GM06990 (cell line): ENCODE data around the gene NAB2.

Experiments used
- DNase-seq: peaks from one replicate; pipeline ENCODE4 v3.0.0-alpha.2; 2011; ENCODE audit not compliant: insufficient read length; ENCODE audit errors: extremely low read depth
- H3K27me3 ChIP-seq: replicated peaks from 2 replicates; pipeline ENCODE4 v1.6.0; 2011; ENCODE audit warnings: low read length; ENCODE audit not compliant: control insufficient read depth, insufficient read depth
- H3K36me3 ChIP-seq: 2 replicates; pipeline ENCODE4 v1.5.1; 2011; ENCODE audit warnings: low read length; ENCODE audit not compliant: control insufficient read depth, insufficient read depth
- H3K4me3 ChIP-seq: replicated peaks from 2 replicates; pipeline ENCODE4 v1.5.1; 2011; ENCODE audit warnings: low read depth, mild to moderate bottlenecking, control low read depth, low read length
- CTCF ChIP-seq: IDR thresholded peaks from 2 replicates; pipeline ENCODE4 v1.5.1; 2011; ENCODE audit warnings: low read length, control low read depth, mild to moderate bottlenecking, inconsistent platforms; ENCODE audit not compliant: insufficient read depth, poor library complexity, severe bottlenecking

Gene NAB2

DNA sequence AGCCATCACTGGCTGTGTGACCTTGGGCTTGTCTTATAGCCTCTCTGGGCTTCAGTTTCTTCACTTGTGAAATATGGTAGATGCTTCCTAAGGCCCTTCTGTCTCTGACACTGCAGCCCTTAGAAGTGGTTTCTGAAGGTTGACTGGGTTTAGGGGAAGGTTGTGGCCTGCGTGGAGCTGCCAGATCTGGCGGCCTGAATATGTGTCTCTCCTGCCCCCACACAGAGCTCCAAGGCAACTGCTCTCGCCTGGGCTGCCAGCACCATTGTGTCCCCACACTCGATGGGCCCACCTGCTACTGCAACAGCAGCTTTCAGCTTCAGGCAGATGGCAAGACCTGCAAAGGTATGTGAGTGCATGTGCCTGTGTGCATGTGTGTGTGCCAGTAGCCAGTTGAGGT lies 54.5 kb downstream of the NAB2 start:
- H3K4me3 ChIP-seq = no peak overlapping the region
- no peak for DNase-seq
- TF ChIP-seq CTCF = no peak
- H3K36me3 ChIP-seq = no peaks in the 10 kb centered on the region
- H3K27me3 ChIP-seq = no peaks in the 10 kb centered on the region
